SJCRH30 (cell line): ENCODE data around the gene LNX1. TPM values are rescaled to one million over a fixed set of nuclear protein-coding genes. Genes with fewer than 3 reads are reported as not detected.

ENCODE experiments used
- DNase-seq, 2 experiments: peaks; one replicate each; pipeline ENCODE4 v3.0.0-alpha.2; 2015 to 2020
- H3K27ac ChIP-seq: fragments of 250-450 bp; sonication (Bioruptor Pico); 2 replicates; pipeline ENCODE4 v1.5.1; 2020; ENCODE audit warnings: mild to moderate bottlenecking, moderate library complexity
- H3K27me3 ChIP-seq: fragments of 250-450 bp; sonication (Bioruptor Pico); 2 replicates; pipeline ENCODE4 v1.5.1; 2020; ENCODE audit warnings: mild to moderate bottlenecking, moderate library complexity
- H3K36me3 ChIP-seq: fragments of 250-450 bp; sonication (Bioruptor Pico); 2 replicates; pipeline ENCODE4 v1.5.1; 2020; ENCODE audit warnings: mild to moderate bottlenecking, moderate library complexity
- H3K4me1 ChIP-seq: fragments of 250-450 bp; sonication (Bioruptor Pico); 2 replicates; pipeline ENCODE4 v1.5.1; 2020; ENCODE audit warnings: mild to moderate bottlenecking, moderate library complexity
- H3K4me3 ChIP-seq: fragments of 250-450 bp; sonication (Bioruptor Pico); 2 replicates; pipeline ENCODE4 v1.5.1; 2020; ENCODE audit warnings: mild to moderate bottlenecking, moderate library complexity
- H3K9me3 ChIP-seq: fragments of 250-450 bp; sonication (Bioruptor Pico); replicated peaks from 2 replicates; pipeline ENCODE4 v1.5.1; 2020; ENCODE audit warnings: mild to moderate bottlenecking, moderate library complexity
- total RNA-seq: library from RNA; depleted of rRNA; stranded (reverse); fragments of >200 nt; shearing (Covaris generic); gene quantifications from 2 replicates; pipeline ENCODE4 v1.2.3, GENCODE V29; 2014

The LNX1 gene
- total RNA-seq, 1 experiment from 2014 or later = 3.4 TPM

DNA sequence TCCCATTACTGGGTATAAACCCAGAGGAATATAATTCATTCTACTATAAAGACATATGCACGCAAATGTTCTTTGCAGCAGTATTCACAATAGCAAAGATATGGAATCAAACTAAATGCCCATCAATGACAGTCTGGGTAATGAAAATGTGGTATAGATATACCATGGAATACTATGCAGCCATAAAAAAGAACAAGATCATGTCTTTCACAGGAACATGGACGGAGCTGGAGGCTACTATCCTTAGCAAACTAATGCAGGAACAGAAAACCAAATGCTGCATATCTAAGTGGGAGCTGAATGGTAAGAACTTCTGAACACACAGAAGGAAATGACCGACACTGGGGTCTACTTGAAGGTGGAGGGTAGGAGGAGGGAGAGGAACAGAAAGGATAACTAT, 42.6 kb downstream of the LNX1 start:
- H3K4me1 ChIP-seq = no peaks in the 10 kb centered on the region
- H3K36me3 ChIP-seq = no peaks in the 10 kb centered on the region
- no peaks in the 10 kb centered on the region for H3K27me3 ChIP-seq
- DNase-seq = no peak
- no peak overlapping the region for H3K4me3 ChIP-seq
- peaks cover 4% of the 10 kb centered on the region; the same call in 1 of the 2 replicates for H3K9me3 ChIP-seq
- H3K27ac ChIP-seq = no peak overlapping the region

DNA sequence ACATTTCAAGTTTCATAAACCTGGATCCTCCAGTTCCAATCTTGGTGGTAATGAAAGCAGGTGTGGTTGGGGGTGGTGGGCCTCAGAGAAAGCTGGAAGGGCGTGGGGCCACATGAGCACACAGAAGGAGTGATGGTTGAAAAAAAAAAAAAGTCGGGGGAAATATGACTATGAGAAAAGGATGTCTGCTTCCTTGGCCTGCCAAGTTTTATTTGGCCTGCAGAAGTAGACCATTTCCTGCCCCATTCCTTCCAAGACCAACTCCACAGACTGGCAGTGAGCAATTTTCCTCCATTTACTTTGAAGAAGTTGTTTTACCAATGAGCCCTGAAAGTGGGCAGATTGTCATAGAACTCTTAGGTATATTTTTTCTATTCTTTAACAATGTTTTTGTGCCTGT, 43.3 kb downstream of the LNX1 start:
- H3K36me3 ChIP-seq = no peaks in the 10 kb centered on the region
- H3K4me3 ChIP-seq = no peak overlapping the region
- no peaks in the 10 kb centered on the region for H3K4me1 ChIP-seq
- DNase-seq = no peak
- no peaks in the 10 kb centered on the region for H3K27me3 ChIP-seq
- H3K27ac ChIP-seq = no peak overlapping the region
- peaks cover 4% of the 10 kb centered on the region; the same call in 1 of the 2 replicates for H3K9me3 ChIP-seq

DNA sequence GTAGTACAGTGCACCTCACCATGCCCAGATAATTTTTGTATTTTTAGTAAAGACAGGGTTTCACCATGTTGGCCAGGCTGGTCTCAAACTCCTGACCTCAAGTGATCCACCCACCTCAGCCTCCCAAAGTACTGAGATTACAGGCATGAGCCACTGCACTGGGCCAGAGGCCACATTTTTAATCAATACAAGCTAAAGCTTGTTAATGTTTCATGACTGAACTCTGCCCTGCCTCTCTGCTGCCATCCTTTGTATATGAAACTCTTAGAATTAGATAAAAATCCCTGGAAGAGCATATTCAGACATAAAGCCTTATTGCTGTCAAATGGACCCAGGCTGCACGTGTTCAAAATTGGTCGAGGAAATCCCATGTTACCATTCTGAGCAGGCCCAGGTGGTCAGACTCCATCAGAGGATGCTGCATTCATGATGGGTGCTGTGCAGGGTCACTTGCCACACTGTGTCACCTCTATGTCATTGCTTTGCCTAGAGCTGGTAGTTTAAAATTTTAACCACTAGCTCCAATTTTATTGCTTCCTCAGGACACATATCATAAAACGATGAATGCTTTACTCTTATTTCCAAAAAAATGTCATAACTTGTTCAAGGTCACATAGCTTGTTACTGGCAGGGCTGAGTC, 45.2 kb downstream of the LNX1 start:
- Histone ChIP-seq H3K9me3 (peaks cover 4% of the 10 kb centered on the region; the same call in 1 of the 2 replicates), H3K27me3 (no peaks in the 10 kb centered on the region), H3K4me1 (no peaks in the 10 kb centered on the region), H3K27ac (no peak overlapping the region), H3K36me3 (no peaks in the 10 kb centered on the region), H3K4me3 (no peak overlapping the region)
- DNase-seq = no peak

DNA sequence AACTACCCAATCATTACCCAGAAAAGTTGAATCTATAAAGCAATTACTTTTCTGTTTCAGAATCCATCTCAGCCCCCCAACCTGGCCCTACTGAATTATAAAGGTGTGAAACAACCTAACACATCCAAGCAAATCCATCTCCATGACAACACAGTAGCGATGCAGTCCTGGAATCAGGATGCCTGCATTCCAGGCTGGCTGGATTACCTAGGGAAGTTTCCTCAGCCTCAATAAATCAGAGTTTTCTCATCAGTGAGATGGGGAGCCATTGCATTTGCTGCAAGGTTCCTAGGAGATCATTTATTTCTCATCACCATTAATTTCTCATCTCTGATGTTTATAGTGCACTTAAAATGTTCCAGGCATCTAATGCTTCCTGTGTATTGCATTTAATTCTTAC, 46.0 kb downstream of the LNX1 start:
- DNase-seq = no peak
- Histone ChIP-seq H3K27me3 (no peaks in the 10 kb centered on the region), H3K27ac (no peak overlapping the region), H3K4me1 (no peaks in the 10 kb centered on the region), H3K4me3 (no peak overlapping the region), H3K36me3 (no peaks in the 10 kb centered on the region), H3K9me3 (peaks cover 4% of the 10 kb centered on the region; the same call in 1 of the 2 replicates)

DNA sequence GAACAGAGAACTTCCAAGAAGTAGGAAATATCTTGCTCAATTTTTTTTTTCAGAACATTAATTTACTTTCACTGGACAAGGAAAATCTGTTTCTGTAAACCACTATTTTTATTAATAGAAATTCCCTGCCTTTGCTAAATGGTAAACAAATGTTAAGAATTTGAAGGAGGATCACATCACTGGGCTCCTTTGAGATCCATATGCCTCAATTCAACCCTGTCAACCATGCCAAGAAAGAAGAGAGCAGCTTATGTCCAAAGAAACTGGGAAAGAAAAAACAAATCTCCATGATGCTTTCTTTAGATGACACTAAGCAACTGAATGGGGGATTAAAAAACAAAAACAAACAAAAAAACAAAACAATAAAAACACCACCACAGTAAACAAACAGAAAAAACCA, 47.7 kb downstream of the LNX1 start:
- Histone ChIP-seq H3K27me3 (no peaks in the 10 kb centered on the region), H3K9me3 (peaks cover 2% of the 10 kb centered on the region; the same call in 1 of the 2 replicates), H3K27ac (no peak overlapping the region), H3K36me3 (no peaks in the 10 kb centered on the region), H3K4me1 (no peaks in the 10 kb centered on the region), H3K4me3 (no peak overlapping the region)
- DNase-seq = no peak

DNA sequence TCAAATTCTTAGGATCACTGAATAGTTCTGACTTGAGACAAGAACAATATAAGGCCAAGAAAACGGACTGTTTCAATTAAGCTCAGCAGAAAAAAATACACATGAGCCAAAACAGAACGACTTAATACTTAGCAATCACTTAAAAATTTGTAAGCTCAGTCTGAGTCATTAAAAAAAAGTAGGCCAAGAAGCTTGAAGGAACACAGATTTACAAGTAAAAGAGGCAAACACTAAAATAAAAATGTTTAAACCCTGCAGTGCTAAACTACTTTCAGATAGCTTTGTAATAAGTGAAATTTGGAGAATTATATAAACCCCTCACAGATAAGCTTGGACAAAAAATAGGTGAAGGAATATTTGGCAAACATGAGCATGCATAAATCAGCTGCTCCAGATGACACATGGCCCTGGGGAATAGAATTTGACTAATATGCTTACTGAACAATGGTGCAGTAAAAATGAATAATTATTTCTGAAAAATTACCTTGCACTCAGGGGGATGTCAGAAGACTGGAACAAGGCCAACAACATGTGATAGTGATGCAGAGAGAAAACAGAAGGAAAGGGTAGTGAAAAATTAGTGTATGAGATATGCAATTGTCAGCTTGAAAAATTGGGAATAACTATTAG, 49.6 kb downstream of the LNX1 start:
- no peak for DNase-seq
- Histone ChIP-seq H3K4me3 (no peak overlapping the region), H3K9me3 (no peaks in the 10 kb centered on the region), H3K27me3 (no peaks in the 10 kb centered on the region), H3K36me3 (no peaks in the 10 kb centered on the region), H3K4me1 (no peaks in the 10 kb centered on the region), H3K27ac (no peak overlapping the region)

DNA sequence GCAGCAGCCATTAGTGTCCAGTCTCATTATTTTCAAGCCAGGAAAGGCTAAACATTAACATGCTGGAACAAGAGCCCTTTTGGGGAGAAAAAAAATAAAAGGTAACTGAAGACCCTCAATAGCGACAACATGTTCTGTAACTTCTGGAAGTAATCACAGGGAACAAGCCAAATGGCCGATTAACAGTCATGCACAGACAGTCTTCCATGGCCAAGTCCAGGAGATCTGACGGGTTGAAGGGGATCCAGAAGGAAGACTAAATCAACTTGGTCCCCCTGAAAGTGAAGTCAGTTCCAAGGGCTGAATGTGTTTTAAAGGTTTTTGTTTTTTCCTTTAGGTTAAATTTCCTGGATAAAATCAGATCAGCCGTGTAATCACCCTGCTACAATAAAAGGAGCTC, 52.5 kb downstream of the LNX1 start:
- Histone ChIP-seq H3K4me3 (no peak overlapping the region), H3K4me1 (no peaks in the 10 kb centered on the region), H3K27ac (no peak overlapping the region), H3K9me3 (no peaks in the 10 kb centered on the region), H3K36me3 (no peaks in the 10 kb centered on the region), H3K27me3 (no peaks in the 10 kb centered on the region)
- DNase-seq = no peak

DNA sequence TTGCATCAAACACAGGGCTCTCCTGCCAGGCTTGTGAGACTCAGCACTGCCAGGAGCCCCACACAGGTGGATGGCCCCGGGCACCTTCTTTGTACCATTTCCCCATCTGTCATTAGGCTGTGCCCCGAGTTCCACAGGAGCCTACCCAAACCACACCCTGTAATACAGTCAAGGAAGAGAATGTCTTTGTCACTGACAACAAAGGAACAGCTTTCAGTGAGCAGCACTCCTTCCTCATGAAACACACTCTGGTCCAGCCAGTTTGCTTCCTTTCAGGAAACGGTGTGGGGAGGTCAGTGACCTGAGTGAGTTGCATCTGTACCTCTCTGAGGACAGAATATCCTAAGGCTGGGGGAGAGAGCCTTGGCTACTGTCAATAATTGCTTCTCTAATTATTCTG, 53.7 kb downstream of the LNX1 start:
- no peak for DNase-seq
- H3K27me3 ChIP-seq = no peaks in the 10 kb centered on the region
- no peaks in the 10 kb centered on the region for H3K4me1 ChIP-seq
- H3K4me3 ChIP-seq = no peak overlapping the region
- no peaks in the 10 kb centered on the region for H3K9me3 ChIP-seq
- H3K27ac ChIP-seq = no peak overlapping the region
- H3K36me3 ChIP-seq = no peaks in the 10 kb centered on the region

DNA sequence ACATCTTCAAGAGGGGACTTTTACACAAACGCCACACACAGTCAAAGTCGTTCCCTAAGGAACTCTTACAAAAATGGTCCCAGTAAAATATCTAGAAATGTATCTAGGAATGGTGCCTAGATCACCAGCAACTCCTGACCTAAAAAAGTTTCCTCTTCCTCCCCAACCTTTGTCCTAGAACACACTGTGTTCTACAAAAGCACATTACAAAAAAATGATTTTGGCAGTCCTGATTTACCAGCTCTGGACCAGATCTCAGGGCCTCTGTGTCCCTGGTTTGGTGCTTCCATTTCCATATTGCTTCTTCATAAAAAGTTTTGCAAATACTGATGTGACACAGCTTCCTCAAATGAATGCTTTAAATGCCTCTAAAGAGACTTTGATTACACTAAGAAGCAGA, 55.0 kb downstream of the LNX1 start:
- Histone ChIP-seq H3K36me3 (no peaks in the 10 kb centered on the region), H3K4me3 (no peak overlapping the region), H3K9me3 (no peaks in the 10 kb centered on the region), H3K27me3 (no peaks in the 10 kb centered on the region), H3K4me1 (peaks cover 5% of the 10 kb centered on the region; the same call in 1 of the 2 replicates), H3K27ac (no peak overlapping the region)
- DNase-seq = no peak

DNA sequence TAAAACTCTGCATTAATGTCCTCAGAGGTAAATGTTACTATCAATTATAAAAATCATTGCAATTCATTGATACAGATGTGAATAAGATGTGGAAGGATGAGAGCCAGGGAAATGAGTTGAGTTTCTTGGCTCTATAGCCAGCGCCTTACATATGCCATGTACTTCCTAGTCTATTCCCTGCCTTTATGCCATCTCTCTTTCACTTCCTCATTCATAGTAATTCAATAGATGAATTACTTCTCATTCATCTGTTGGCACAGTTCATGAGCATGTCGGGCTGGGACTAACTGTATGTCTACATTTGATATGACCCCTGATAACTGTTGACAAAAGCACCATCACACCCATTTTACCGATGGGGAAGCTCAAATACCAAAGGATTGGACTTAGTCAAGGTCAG, 55.7 kb downstream of the LNX1 start:
- no peak overlapping the region for H3K4me3 ChIP-seq
- H3K36me3 ChIP-seq = no peaks in the 10 kb centered on the region
- no peak overlapping the region for H3K27ac ChIP-seq
- H3K4me1 ChIP-seq = peaks cover 13% of the 10 kb centered on the region
- no peaks in the 10 kb centered on the region for H3K27me3 ChIP-seq
- H3K9me3 ChIP-seq = no peaks in the 10 kb centered on the region
- no peak for DNase-seq

DNA sequence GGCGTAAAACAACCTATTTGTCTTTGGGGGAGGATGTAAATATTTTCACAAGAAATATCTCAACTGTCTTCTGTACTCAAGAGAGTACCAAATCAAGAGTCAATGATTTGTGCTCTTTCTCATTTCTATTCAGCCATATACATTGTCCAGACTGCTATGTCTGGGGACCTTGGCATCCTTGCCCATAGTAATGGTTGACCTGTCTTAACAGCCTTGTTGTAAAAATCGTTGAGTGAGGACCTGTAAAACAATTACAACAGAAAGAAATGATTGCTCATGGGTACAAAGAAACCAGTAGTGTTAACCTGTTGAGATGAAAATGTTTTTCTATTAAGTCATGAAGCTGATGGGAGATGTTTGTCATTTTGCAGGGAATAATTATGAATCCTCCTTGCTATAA, 56.6 kb downstream of the LNX1 start:
- H3K27me3 ChIP-seq = no peaks in the 10 kb centered on the region
- DNase-seq = no peak
- H3K27ac ChIP-seq = no peak overlapping the region

DNA sequence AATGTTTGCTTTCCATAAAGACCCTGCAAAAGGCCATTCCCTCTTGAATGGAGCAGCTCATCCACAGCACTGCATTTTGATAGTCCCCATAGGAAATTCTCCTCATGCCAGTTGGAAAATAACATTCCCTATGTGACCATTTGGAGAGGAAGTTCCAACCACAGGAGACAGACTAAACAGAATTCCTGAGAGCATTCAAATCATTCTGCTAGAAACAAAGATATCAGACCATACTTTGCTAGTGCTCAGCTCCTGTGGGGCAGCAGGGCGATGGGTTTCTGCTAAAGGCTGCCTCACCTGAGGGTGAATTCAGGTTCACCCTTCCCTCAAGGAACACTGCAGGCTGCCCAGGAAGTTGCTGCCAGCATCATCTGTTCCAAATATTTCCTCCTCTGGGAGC, 58.8 kb downstream of the LNX1 start:
- peaks cover 14% of the 10 kb centered on the region for H3K4me1 ChIP-seq
- no peak overlapping the region for H3K27ac ChIP-seq
- DNase-seq = no peak

More for the DNA sequence above, 56.6 kb downstream of the LNX1 start:
- Histone ChIP-seq H3K4me3 (no peak overlapping the region), H3K36me3 (no peaks in the 10 kb centered on the region), H3K4me1 (peaks cover 14% of the 10 kb centered on the region), H3K9me3 (no peaks in the 10 kb centered on the region)

DNA sequence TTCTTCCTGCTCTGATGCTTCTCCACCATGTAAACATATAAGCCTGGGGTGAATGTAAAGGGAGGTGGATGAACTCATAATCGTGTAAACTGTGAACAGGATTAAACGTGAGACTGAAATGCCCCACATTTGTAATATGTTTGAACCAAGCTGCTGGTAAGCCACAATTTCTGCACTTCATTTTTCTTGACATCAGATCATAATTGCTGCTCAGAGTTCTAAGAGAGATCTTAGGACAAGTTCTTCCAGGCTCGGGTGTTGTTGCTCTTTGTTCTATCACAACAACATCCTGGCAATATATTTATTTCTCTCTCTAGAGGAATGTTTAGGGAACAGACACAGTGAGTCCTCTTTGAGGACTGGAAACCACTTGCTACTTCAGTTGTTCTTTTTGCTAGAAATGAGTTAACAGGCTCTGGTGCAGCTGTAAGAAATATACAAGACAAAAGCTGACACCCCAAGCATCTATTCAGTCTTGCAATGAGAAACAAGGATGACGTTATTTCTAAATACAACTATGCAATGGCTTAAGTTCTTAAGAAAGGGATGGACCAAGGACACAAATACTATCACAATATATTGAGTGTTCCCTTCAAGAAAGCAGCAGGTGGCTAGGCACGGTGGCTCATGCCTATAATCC, 59.6 kb downstream of the LNX1 start:
- Histone ChIP-seq H3K9me3 (no peaks in the 10 kb centered on the region), H3K27ac (no peak overlapping the region), H3K4me1 (peaks cover 14% of the 10 kb centered on the region), H3K36me3 (no peaks in the 10 kb centered on the region), H3K27me3 (no peaks in the 10 kb centered on the region), H3K4me3 (no peak overlapping the region)
- no peak for DNase-seq

More for the DNA sequence above, 58.8 kb downstream of the LNX1 start:
- H3K9me3 ChIP-seq = no peaks in the 10 kb centered on the region
- no peak overlapping the region for H3K4me3 ChIP-seq
- no peaks in the 10 kb centered on the region for H3K27me3 ChIP-seq
- no peaks in the 10 kb centered on the region for H3K36me3 ChIP-seq

DNA sequence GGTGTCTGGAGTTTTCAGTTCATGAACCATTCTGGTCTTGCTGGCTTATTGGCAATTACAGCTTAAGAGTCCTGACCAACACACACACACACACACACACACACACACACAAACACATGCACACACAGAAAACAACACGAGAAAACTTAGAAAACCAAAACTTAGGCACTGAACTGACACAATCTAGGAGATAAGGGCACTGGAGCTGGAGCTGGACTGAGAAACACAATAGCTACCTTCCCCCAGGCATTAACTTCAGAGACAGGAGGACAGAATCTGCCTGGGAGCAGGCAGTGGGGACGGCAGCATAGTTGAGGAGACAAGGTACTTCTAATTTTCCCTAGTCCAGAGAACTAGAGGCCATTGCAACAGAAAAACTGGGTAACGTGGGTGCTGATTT, 62.3 kb downstream of the LNX1 start:
- H3K27ac ChIP-seq = no peak overlapping the region
- no peaks in the 10 kb centered on the region for H3K27me3 ChIP-seq
- no peaks in the 10 kb centered on the region for H3K9me3 ChIP-seq
- H3K36me3 ChIP-seq = no peaks in the 10 kb centered on the region
- no peak overlapping the region for H3K4me3 ChIP-seq
- H3K4me1 ChIP-seq = peaks cover 14% of the 10 kb centered on the region
- no peak for DNase-seq

DNA sequence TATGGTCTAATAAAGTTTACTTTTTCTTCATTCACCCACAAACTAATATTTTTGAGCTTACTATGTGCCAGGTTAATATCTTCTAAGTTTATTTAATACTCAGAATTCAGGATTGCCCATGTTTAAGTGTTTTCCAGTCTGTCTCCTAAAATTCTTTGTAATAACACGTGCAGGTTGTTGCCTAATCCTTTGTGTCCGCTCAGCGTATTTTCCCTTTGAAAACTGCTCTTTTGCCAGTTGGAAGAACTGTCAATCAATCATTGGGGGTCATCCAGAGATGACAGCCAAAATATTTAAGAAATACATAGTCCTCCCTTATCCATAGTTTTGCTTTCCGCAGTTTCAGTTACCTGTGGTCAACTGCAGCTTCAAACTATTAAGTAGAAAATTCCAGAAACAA, 63.4 kb downstream of the LNX1 start:
- no peaks in the 10 kb centered on the region for H3K27me3 ChIP-seq

More for the DNA sequence above, 63.4 kb downstream of the LNX1 start:
- Histone ChIP-seq H3K9me3 (no peaks in the 10 kb centered on the region), H3K4me1 (peaks cover 14% of the 10 kb centered on the region), H3K27ac (no peak overlapping the region), H3K36me3 (no peaks in the 10 kb centered on the region), H3K4me3 (no peak overlapping the region)
- no peak for DNase-seq
